Activated CD8-positive, alpha-beta memory T cell treated with anti-CD3 and anti-CD28 coated beads, Interleukin-2, amount 50 U/mL, for 24 hours (primary cell): ENCODE results near the gene C13orf46.

Experiments used
- DNase-seq: peaks from one replicate; pipeline ENCODE4 v3.0.0-alpha.2; 2020; ENCODE audit errors: extremely low read depth

Gene C13orf46

DNA sequence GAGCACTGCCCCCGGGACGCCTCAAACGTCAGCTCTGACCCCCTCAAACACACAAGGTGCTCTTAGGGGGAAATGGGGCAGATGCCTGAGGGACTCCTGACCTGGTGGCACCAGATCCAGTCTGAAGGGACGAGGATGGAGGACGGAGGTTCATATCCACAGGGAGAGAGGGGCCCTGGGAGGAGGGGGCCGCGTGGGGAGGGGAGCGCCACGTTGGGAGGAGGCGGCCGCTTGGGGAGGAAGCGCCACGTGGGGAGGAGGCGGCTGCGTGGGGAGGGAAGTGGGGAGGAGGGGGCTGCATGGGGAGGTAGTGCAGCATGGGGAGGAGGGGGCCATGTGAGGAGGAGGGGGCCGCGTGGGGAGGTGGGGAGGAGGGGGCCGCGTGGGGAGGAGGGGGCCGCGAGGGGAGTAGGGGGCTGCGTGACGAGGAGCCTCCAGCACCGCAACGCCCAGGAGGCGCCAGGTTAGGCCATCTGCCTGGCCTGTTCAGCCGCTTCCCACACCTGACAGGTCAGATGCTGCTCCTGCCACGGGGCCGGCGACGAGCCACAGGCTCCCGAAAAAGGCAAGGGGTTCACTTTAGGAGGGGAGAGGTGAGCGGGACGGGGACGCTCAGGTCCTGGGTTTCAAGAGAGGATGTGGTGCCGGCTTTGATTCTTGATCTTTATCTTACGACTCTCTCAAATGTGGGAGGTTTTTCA is 36.7 kb upstream of the C13orf46 start:
- DNase-seq: no peak

DNA sequence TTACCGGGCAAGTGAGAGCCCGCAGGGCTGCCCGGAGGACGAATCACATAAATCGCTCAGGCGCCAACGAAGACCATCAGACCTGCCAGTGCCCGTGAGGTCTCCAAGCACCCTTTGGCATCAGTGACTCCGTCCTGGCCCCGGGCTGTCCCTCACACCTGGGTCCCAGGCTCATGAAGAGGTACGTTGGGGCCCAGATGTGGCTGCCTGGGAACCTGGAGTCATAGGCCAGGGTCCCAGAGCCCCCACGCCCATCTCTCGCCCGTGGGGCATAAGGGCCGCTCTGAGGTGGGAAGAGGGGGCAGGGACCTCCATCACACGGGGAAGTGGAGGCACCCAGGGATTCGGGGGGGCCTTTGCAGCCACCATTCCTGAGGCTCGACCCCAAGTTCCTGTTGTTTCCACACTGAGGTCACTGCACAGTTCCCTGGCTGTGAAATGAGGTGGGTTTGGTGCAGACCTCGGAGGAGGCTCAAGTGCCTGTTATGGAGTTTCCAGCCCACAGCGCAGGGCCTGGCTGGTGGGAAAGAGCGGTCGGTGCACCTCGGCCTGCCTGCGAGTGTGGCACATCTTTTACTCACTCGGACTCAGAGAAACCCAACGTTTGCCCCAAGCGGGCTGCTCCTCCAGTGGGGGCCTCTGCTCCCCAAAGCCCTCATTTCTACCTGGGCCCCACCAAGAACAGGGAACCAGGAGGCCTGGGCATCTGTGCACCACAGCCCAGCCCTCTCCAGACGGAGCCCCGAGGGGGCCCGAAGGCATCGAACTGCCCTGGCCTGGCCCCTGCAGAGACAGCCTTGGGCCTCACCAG is 35.9 kb upstream of the C13orf46 start:
- DNase-seq: no peak

DNA sequence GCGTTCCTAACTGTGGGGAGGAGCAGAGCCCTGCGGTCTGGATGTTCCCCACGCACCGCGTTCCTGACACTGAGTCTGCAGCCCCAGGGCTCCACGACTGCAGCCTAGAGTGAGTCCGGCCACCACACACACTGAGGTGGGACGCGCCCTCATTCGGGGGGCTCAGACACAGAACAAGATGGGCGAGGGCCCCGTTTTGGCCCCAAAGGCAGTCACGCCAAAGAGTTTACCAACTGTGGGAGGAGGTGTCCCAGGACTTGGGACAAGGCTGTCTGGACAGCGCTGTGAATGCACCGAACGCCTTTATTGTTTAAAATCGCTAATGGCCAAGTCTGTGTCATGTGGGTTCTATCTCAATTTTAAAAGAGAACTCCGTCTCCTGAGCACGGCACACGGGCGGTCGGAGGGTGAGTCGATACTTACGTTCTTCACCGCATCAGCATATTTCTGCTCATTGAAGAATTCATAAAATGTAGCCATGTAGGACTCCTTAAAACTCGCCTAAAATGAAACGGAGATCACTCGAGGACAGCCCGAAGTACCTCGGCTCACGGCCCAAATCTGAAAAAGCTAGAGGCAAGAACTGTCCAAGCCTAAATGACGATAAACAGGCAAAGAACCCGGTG is 35.2 kb upstream of the C13orf46 start:
- no peak for DNase-seq

DNA sequence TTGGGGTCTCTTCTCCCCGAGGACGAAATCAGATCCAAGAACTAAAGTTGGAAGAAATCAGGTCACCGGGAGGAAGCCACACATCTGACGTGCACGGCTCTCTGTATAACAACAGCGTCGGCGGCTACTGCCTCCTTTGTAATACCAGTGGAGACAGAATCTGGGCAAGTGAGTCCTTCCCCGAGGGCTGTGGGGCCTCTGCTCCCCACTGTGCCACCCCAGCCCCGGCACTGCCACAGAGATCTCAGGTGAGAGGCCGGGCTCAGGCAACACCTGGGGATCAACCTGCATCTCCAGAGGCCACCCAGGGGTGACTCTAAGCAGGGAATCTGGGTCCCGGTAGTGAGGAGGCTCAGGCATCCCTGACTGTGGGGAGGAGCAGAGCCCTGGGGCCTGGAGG is 33.7 kb upstream of the C13orf46 start:
- no peak for DNase-seq

DNA sequence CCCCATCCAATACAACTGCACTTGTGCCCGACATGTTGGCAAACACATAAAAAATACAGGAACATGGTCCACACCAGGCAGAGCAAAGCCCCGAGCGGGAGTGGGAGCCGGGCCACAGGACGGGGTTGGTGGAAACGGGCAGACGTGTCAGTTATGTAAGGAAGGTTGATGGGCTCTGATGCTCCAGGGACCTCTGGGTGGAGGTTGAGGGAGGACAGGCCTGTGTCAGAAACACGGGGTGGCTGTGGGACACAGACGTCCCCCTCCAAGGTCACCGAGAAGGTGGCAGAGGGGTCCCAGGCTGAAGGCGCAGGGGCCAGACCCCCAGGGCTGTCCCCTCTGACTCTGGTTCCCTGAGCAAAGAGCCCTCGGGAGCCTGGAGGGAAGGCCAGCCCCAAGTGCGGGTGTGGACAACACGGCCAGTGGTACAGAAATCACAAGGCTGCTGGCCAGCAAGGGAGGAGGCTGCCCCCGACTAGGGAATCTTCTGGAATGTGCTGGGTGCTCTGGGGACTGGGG is 31.4 kb upstream of the C13orf46 start:
- no peak for DNase-seq

DNA sequence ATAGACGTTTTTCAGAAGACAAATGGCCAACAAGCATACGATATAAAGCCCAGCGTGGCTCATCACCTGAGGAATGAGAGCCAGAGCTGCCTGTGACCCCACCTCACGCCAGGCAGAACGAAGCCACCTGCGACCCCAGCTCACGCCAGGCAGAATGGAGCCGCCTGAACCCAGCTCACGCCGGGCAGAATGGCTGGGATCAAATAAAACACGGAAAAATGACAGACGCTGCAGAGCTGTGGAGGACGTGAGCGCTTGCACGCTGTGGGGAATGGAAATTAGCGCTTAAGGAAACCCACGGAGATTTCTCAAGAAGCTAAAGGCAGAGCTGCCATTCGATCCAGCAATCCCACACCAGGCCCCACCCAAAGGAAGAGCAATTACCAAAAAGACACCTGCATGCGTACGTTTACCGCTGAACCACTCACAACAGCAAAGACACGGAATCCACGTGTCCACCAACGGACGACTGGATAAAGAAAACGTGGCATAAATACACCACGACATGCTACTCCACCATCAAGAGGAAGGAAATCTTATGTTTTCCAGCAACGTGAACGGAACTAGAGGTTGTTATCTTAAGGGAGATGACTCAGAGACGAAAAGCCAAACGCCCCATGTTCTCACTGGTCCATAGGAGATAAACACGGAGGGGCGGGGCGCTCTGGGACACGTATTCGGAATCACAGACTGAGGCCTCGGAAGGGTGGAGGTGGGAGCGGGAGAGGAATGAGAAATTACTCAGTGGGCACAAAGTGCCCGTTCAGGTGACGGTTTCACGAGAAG is 30.7 kb upstream of the C13orf46 start:
- DNase-seq: no peak

DNA sequence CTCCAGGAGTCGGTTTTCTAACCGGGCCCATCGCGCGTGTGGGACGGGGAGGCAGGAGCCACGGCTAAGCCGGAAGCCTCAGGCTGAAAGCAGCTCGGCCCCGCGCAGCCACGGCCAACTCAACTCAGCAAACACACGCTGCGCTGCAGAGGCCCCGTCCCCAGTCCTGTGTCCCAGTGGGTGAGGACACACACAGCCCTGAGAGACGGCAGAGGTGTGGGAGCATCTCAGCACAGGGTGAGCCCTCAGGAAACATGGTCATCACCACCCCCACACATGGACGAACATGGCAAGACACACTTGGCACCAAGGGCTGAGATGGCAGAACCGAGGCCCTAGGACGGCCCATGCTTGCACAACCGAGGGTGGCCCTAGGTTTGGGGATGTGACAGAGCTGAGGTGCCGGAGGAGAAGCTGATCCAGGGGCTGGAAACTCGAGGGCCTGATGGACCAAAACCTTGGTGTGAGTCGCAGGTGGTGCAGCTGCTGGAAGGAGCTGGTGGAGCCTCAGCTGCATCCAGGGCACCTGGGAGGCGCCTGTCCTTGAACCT is 29.0 kb upstream of the C13orf46 start:
- DNase-seq: no peak

DNA sequence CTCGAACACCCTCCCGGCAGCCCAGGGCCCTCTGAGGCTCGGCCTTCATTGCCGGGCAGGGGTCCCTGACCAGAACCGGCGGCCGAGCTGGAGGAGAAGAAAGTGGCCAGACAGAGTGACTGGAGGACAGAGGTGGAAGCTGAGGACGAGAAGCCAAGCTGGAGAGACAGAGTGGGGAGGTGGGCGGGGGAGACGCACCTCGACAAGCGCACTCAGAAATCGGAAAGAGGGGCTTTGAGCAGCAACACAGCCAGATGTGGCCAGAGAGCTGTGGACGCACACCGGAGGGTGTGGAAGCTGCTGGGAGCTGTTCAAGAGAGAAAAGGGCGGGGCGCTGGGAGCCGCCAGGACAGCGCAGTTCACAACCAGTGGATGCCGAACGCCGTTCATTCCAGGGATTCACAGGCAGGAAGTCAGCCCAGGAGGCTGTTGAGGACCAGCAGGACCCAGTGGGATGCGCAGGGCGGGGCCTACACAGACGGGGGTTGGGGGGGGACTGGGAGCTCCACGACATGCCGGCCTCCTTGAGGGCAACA is 28.2 kb upstream of the C13orf46 start:
- DNase-seq: no peak

DNA sequence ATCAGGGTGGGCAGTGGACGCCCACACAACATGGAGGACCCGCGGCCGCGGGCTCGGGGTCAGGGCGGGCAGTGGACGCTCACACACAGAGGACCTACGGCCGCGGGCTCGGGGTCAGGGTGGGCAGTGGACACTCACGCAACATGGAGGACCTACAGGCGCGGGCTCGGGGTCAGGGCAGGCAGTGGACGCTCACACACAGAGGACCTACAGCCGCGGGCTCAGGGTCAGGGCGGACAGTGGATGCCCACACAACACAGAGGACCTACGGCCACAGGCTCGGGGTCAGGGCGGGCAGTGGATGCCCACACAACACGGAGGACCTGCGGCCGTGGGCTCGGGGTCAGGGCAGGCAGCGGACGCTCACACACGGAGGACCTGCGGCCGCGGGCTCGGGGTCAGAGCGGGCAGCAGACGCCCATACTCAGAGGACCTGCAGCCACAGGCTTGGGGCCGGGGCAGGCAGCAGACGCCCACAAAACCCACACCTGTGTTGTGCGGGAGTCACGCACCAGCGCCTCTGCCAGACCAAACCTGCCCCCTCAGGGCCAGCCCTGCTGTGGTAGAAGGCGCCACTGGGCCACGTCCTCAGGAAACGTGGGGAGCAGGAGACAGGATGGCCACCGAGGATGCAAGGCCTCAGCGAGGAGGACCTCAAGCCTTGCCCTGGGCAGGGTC is 27.6 kb upstream of the C13orf46 start:
- no peak for DNase-seq

DNA sequence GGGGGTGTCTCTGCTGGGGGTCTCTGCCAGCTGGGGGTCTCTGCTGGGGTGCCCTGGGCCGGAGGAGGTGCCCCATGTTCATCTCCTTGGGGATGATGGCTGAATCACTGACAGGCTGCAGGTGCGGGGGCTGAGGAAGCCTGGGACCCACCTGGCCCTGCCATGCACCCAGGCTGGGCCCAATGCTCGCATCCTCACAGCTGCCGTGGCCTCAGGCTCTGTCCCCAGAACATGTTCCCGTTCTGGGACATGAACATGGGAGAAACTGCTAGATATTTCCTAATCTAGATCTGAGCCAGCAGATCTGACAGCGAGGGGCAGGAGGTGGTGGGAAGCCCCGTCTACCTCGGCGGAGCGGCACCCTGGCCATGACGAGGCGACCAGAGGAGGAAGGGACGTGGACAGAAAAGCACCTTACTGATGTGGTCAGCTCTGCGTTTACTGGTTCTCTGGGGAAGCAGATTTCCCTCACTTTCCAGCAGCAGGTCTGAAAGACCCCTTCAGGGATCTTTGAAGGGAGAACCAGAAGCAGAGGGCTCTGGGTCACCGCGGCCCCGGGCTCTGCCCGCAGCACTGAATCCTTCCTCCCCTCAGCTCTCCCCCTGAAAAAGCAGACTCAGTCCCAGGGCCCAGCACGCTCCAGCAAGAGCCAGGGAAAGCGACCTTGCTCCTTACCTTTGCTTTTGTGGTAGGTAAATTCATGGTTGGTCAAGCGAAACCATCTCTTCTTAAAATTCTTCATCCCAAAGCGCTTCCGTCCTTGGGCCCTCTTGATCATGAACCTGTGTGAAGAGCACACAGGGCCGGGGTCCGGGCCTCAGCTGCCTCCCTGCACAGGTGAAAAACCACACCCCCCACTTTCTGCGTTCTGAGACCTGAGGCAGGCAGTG is 26.5 kb upstream of the C13orf46 start:
- no peak for DNase-seq

DNA sequence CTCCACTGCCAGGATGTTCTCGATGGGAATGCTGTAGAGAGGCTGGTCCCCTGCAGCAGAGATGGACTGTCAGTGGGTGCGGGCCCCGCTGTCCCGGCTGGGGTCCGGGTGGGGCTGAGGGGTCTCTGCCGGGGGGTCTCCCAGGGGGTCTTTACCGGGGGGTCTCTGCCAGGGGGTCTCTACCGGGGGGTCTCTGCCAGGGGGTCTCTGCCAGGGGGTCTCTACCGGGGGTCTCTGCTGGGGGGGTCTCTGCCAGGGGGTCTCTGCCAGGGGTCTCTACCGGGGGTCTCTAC is 25.7 kb upstream of the C13orf46 start:
- DNase-seq: no peak

DNA sequence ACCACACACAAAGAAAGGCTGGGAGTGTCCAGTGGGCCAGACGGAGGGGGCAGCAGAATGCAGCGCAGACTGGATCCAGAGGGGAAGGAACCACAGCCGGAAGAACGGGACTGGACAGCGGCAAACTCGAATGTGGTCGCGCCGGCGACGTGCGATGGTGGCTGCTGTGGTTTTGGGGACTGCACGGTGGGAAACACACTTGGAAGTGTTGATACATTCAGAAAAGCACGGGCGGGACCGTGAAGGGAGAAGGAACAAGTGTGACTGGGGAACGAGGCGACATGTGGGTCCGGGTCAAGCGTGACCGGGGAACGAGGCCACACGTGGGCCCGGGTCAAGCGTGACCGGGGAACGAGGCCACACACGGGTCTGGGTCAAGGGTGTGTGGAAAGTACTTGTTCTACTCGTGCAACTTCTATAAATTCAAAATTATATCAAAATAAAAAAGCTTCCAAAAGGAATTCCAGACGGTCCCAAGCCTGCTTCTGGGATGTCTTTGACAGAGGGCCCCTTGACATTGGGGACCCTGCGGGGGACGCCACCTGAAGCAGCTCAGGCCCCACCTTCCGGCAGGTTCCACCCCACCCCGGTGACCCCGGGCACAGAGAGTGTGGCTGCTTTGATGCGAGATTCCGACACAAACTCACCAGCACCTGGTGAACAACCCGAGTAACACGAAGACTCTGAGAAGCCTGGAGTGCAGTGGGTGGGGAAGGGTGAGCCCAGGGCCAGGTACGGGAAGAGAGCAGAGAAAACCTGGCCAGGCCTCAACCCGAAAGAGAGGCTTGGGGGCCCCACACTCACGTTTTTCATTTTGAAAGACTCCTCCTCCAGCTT is 25.1 kb upstream of the C13orf46 start:
- DNase-seq: no peak

DNA sequence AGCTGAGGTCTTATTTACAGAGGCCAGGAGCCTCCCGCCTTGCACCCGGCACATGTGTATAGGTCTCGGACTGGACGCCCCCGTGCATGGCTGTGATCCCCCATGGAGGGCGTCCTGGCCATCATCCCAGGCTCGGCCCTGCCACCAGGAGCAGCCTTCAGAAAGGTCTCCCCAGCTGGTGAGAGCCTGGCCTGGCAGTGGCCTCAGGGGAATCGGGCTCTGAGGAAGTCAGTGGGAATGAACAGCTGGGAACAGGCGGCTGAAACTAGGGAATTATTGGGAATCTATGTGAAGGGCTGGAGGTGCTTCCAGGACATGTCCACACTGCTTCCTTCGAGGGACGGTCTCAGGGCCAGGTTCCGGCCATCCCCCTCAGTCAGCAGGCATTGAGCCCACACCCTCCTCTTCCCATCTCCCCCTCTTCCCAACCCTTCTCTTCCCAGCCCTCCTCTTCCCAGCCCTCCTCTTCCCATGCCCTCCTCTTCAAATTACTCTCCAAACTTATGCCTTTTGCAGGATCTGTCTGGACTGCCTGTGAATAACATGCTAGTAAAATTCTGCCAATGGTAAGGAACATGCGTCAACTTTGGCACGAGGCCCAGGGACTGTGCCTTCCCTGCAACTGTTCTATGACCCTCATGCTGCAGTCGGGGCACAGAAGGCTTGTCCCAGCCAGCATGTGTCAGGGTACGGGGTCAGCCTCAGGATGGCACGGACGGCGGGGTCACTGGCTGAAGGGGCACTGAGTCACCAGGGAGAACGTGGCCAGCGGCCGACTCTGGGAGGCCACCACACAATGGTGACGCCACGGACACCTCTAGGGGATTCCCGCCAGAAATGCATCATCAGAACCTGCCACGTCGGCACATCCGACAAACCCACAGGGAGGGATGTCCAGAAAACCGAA is 24.2 kb upstream of the C13orf46 start:
- no peak for DNase-seq

DNA sequence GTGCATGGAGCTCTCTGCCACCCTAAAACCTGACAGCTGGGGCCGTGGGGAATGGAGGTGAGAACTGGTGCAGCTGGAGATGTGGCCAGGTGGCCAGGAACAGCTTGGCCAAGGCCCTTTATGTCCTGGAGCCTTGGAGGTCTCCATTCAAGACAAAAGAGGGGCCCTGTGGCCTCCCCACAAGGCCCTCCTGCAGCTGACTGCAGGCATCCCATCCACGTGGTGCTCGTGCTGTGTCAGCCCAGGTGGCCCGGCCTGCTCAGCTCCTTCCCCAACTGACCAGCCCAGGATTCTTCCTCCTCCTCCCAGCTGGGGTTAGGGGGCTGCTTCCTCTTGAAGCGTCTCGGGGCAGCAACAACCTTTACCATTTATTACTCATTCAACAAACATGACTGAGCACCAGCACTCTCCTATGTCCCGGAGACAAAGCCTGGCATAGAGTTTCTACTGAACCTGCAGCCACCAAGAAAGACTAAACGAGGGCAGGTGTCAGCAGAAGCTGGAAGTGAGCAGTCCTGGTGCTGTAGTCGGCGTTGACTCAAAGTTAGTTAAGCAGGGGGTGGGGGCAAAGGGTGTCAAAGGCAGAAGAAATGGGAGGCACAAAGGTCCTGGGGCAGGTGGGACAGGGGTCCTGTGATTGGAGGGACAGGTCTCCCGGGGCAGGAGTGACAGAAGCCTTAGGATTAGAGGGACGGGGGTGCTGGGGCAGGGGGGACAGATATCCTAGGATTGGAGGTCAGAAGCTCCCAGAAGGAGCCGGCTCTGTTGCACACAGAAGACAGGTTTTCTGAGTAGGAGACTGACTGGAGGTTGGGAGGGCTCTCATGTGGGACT is 23.3 kb upstream of the C13orf46 start:
- DNase-seq: no peak

DNA sequence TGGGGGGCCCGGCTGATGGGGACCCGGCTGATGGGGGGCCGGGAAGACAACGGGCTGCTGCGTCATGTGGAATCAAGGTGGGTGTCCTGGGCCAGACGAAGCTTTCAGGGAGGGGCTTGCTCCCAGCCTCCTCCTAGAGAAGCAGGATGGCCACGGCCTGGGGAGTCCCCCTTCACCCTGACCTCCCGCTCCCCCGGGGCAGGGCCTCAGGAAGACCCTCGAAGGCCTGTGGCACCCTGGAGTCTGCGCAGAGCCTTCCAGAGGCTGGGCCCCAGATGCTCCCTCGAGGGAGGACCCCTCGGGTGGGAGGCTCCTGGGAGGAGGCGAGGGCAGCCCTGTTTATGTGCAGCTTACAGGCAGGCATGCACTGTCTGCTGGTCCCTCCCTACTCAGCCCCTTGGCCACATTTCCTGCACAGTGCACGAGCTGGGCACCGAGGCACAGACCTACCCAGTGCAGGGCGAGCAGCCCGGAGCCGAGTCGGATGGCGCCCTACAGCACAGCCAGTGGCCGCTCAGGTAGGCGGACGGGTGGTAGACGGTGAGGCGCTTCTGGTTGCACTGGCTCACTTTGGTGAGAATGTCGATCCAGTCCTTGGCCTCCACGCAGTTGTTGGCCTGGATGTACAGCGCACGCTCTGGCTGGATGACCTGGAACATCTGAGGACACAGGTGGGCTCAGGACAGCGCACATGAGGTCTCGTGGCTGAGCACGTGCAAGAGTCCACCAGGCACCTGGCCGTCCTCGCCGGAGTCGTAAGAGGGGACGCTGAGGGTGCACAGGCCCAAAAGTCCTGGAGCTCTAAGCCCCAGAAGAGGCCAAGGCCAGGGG is 22.4 kb upstream of the C13orf46 start:
- DNase-seq: no peak

DNA sequence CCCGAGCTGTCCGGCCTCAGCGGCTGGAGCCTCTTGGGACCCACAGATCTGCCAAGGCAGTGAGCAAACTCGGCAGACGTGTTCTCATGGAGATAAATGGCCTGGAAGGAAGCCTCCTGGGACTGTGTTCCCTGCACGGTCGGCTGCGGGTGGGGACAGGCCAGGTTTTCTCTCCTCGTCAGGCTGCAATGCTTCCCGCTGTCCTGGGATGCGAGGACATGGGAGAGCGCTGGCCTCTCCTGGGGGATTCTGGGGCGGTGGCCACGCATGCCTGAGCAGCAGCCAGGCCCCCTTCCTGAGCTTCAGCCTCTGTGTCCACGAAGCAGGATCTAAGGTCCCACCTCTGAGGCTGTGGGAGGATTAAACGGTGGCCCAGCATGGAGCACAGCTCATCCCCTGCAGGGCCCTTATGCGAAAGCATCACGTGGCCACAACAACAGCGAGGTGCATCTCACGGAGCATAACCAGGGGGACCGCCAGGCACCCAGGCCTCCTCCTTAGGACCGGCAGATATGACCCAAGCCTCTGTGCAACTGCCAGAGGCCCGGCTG is 21.2 kb upstream of the C13orf46 start:
- no peak for DNase-seq
